ENCODE measurements around the gene TMEM233. TPM values are rescaled to one million over a fixed set of nuclear protein-coding genes. Genes with fewer than 3 reads are reported as not detected.

TMEM233 gene
- total RNA-seq, 1 experiment from 2014 or later: not detected

DNA sequence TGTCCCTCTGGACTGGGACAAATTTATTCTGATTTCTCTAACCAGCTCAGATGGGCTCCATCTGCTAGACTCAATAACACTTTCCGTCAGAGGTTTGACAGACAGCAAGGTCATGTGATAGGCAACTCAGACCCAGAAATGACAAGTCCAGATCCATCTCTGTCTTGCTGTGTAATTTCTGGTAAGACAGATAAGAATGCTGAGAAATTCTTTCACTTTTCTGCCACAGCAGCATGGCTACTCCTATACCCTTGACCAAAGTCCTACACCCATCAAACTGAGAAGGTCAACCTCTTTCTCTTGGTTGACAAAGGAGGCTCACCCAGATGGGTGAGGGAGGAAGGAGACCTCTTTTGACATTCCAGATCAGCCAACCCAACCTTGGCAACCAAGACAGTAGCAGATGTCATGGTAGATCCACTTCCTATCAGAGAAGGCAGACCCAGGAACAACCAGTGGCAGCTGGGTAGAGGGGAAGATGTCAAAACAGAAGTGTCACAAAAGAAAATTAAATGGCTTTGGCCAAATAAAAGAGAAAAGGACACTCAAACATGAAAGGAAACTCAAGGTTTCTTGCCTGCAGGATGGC lies 37.5 kb downstream of the TMEM233 start:
- H3K27me3 Mint-ChIP-seq (ENCODE audit: unreplicated experiment): peaks cover 26% of the 10 kb centered on the region
- BruUV-seq (replicated peaks): no TSS peak
- H3K9me3 Mint-ChIP-seq (ENCODE audit: low read depth, unreplicated experiment): no peaks in the 10 kb centered on the region
- peaks cover 9% of the 10 kb centered on the region for H3K4me1 Mint-ChIP-seq (ENCODE audit: low read depth, unreplicated experiment)
- H3K27ac Mint-ChIP-seq (ENCODE audit: unreplicated experiment): no peak overlapping the region
- H3K4me3 Mint-ChIP-seq (ENCODE audit: low read depth, unreplicated experiment): no peak overlapping the region
- H3K36me3 Mint-ChIP-seq (ENCODE audit: insufficient read depth, unreplicated experiment): no peaks in the 10 kb centered on the region
- CTCF ChIA-PET: no interaction called here
- intact Hi-C loops (cut with micrococcal nuclease; ENCODE audit: unreplicated experiment): no loop called here
- DNase-seq: no peak
- no peak for TF ChIP-seq CTCF (IDR thresholded peaks at IDR 0.05; ENCODE audit: unreplicated experiment)

GRCh38 chr12:119631930-119632678 lies 38.5 kb downstream of the TMEM233 start:
- Mint-ChIP-seq H3K9me3 (ENCODE audit: low read depth, unreplicated experiment) (no peaks in the 10 kb centered on the region), H3K4me1 (ENCODE audit: low read depth, unreplicated experiment) (peaks cover 9% of the 10 kb centered on the region), H3K4me3 (ENCODE audit: low read depth, unreplicated experiment) (no peak overlapping the region), H3K36me3 (ENCODE audit: insufficient read depth, unreplicated experiment) (no peaks in the 10 kb centered on the region), H3K27ac (ENCODE audit: unreplicated experiment) (no peak overlapping the region), H3K27me3 (ENCODE audit: unreplicated experiment) (peaks cover 36% of the 10 kb centered on the region)
- no TSS peak for BruUV-seq (replicated peaks)
- intact Hi-C loops (cut with micrococcal nuclease; ENCODE audit: unreplicated experiment): no loop called here
- DNase-seq: no peak
- CTCF ChIA-PET: no interaction called here
- no peak for TF ChIP-seq CTCF (IDR thresholded peaks at IDR 0.05; ENCODE audit: unreplicated experiment)

GRCh38 chr12:119634743-119635142 lies 41.2 kb downstream of the TMEM233 start:
- H3K36me3 Mint-ChIP-seq (ENCODE audit: insufficient read depth, unreplicated experiment): no peaks in the 10 kb centered on the region
- no peak for DNase-seq
- CTCF ChIA-PET: no interaction called here
- no TSS peak for BruUV-seq (replicated peaks)
- TF ChIP-seq CTCF (IDR thresholded peaks at IDR 0.05; ENCODE audit: unreplicated experiment): no peak
- H3K9me3 Mint-ChIP-seq (ENCODE audit: low read depth, unreplicated experiment): no peaks in the 10 kb centered on the region
- no peak overlapping the region for H3K4me3 Mint-ChIP-seq (ENCODE audit: low read depth, unreplicated experiment)
- peaks cover 62% of the 10 kb centered on the region for H3K27me3 Mint-ChIP-seq (ENCODE audit: unreplicated experiment)
- H3K4me1 Mint-ChIP-seq (ENCODE audit: low read depth, unreplicated experiment): peaks cover 9% of the 10 kb centered on the region
- intact Hi-C loops (cut with micrococcal nuclease; ENCODE audit: unreplicated experiment): no loop called here
- no peak overlapping the region for H3K27ac Mint-ChIP-seq (ENCODE audit: unreplicated experiment)

DNA sequence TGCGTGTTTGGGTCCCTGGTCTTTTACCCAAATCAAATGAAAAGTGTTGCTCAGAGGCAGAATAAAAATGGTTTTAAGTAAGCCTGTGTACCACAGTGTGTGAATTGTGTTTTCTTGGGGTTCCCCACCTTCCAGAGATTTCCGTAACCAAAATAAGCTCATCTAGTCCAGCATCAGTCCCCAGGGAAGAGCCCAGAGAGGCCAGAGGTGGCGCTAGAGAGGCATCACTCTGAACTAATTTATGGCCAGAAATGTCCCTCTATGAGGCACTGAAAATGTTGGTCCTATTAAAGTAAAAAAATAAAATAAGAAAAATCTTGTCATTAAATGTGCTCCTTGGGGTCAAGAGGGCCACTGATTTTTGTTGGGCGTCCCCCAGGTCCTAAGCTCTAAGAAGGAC lies 49.4 kb downstream of the TMEM233 start:
- BruUV-seq (replicated peaks): no TSS peak
- Mint-ChIP-seq H3K9me3 (ENCODE audit: low read depth, unreplicated experiment) (peaks cover 2% of the 10 kb centered on the region), H3K4me1 (ENCODE audit: low read depth, unreplicated experiment) (no peaks in the 10 kb centered on the region), H3K36me3 (ENCODE audit: insufficient read depth, unreplicated experiment) (no peaks in the 10 kb centered on the region), H3K27ac (ENCODE audit: unreplicated experiment) (no peak overlapping the region), H3K4me3 (ENCODE audit: low read depth, unreplicated experiment) (no peak overlapping the region), H3K27me3 (ENCODE audit: unreplicated experiment) (peaks cover 26% of the 10 kb centered on the region)
- CTCF ChIA-PET: no interaction called here
- DNase-seq: no peak
- intact Hi-C loops (cut with micrococcal nuclease; ENCODE audit: unreplicated experiment): no loop called here
- no peak for TF ChIP-seq CTCF (IDR thresholded peaks at IDR 0.05; ENCODE audit: unreplicated experiment)
